GM23338 (cell line): ENCODE results near the gene SSBP2. TPM values are rescaled to one million over a fixed set of nuclear protein-coding genes. Genes with fewer than 3 reads are reported as not detected.

Experiments used
- ATAC-seq: fragments of 200-7000 bp; cut with Tn5 transposase; 3 replicates; pipeline ENCODE4 v1.9.1; 2020
- DNase-seq: peaks from one replicate; pipeline ENCODE4 v3.0.0-alpha.2; 2015; ENCODE audit warnings: low spot score
- H2AFZ ChIP-seq: fragments of 200-600 bp; sonication (generic); 2 replicates; pipeline ENCODE4 v1.8.0; 2016; ENCODE audit warnings: antibody characterized with exemption, mild to moderate bottlenecking, moderate library complexity
- H3F3A ChIP-seq: fragments of 200-600 bp; sonication (generic); replicated peaks from 2 replicates; pipeline ENCODE4 v1.8.0; 2017; ENCODE audit warnings: antibody characterized with exemption, mixed run types, low read depth
- H3K27ac ChIP-seq: fragments of 200-600 bp; sonication (generic); 2 replicates; pipeline ENCODE4 v1.6.1; 2016; ENCODE audit warnings: low read depth
- H3K27me3 ChIP-seq: fragments of 200-600 bp; sonication (generic); 2 replicates; pipeline ENCODE4 v1.8.0; 2016; ENCODE audit warnings: mild to moderate bottlenecking, mixed run types, moderate library complexity; ENCODE audit not compliant: insufficient read depth
- H3K36me3 ChIP-seq: fragments of 200-600 bp; sonication (generic); 2 replicates; pipeline ENCODE4 v1.8.0; 2016; ENCODE audit warnings: mild to moderate bottlenecking; ENCODE audit not compliant: insufficient read depth
- H3K4me1 ChIP-seq: fragments of 200-600 bp; sonication (generic); 2 replicates; pipeline ENCODE4 v1.8.0; 2016; ENCODE audit warnings: mild to moderate bottlenecking, moderate library complexity; ENCODE audit not compliant: insufficient read depth
- H3K4me2 ChIP-seq: fragments of 200-600 bp; sonication (generic); 2 replicates; pipeline ENCODE4 v1.7.1; 2017; ENCODE audit warnings: mixed run types
- H3K4me3 ChIP-seq: fragments of 200-600 bp; sonication (generic); 2 replicates; pipeline ENCODE4 v1.6.1; 2016; ENCODE audit warnings: mixed run types
- H3K79me2 ChIP-seq: fragments of 200-600 bp; sonication (generic); replicated peaks from 2 replicates; pipeline ENCODE4 v1.8.0; 2017; ENCODE audit warnings: mild to moderate bottlenecking; ENCODE audit not compliant: insufficient read depth
- H3K9me2 ChIP-seq: fragments of 200-600 bp; sonication (generic); 2 replicates; pipeline ENCODE4 v1.8.0; 2017; ENCODE audit not compliant: insufficient read depth
- H4K20me1 ChIP-seq: fragments of 200-600 bp; sonication (generic); replicated peaks from 2 replicates; pipeline ENCODE4 v1.8.0; 2017; ENCODE audit warnings: mild to moderate bottlenecking; ENCODE audit not compliant: insufficient read depth
- H3K27ac Mint-ChIP-seq: 2 replicates; pipeline ENCODE4 v1.8.0; 2020; ENCODE audit warnings: inconsistent platforms, mild to moderate bottlenecking, moderate library complexity, mixed read lengths
- H3K27me3 Mint-ChIP-seq: 3 replicates; pipeline ENCODE4 v1.8.0; 2022; ENCODE audit warnings: low read depth, mild to moderate bottlenecking, moderate library complexity, mixed read lengths, inconsistent platforms; ENCODE audit not compliant: insufficient read depth, poor library complexity
- H3K36me3 Mint-ChIP-seq: 3 replicates; pipeline ENCODE4 v1.8.0; 2021; ENCODE audit warnings: low read depth, mild to moderate bottlenecking, inconsistent platforms, moderate library complexity, mixed read lengths
- H3K4me1 Mint-ChIP-seq: 3 replicates; pipeline ENCODE4 v1.8.0; 2020; ENCODE audit warnings: mild to moderate bottlenecking, inconsistent platforms, mixed read lengths
- H3K4me3 Mint-ChIP-seq: 3 replicates; pipeline ENCODE4 v1.8.0; 2021; ENCODE audit warnings: moderate library complexity, mild to moderate bottlenecking, inconsistent platforms, mixed read lengths
- H3K9me3 Mint-ChIP-seq: 3 replicates; pipeline ENCODE4 v1.8.0; 2020; ENCODE audit warnings: moderate library complexity, mild to moderate bottlenecking, inconsistent platforms, mixed read lengths
- CREB1 ChIP-seq: fragments of 250-450 bp; sonication (Bioruptor Pico); IDR thresholded peaks from 2 replicates; pipeline ENCODE4 v1.5.0; 2020; ENCODE audit warnings: low read depth, mild to moderate bottlenecking, moderate library complexity
- CTCF ChIP-seq, 2 experiments: fragments of 200-600 bp in 1 of 2; sonication (generic) in 1 of 2; conservative IDR thresholded peaks; 2 replicates each; pipeline versions ENCODE4 v1.5.1 to v1.6.1; 2016 to 2017; ENCODE audit warnings: antibody characterized with exemption in 2 of 2, low read depth in 2 of 2, mild to moderate bottlenecking in 2 of 2, moderate library complexity in 1 of 2
- EZH2 ChIP-seq: fragments of 200-600 bp; sonication (generic); IDR thresholded peaks from one replicate; pipeline ENCODE4 v1.8.0; 2017; ENCODE audit warnings: antibody characterized with exemption, mild to moderate bottlenecking, low read depth; ENCODE audit not compliant: unreplicated experiment
- EZH2phosphoT487 ChIP-seq: fragments of 200-600 bp; sonication (generic); IDR thresholded peaks from one replicate; pipeline ENCODE4 v1.8.1; 2018; ENCODE audit warnings: antibody characterized with exemption; ENCODE audit not compliant: unreplicated experiment
- JUNB ChIP-seq: IDR thresholded peaks from one replicate; pipeline ENCODE4 v1.6.1; 2016; ENCODE audit warnings: antibody characterized with exemption; ENCODE audit not compliant: unreplicated experiment
- NANOG ChIP-seq: IDR thresholded peaks from 2 replicates; pipeline ENCODE4 v1.6.1; 2016; ENCODE audit warnings: antibody characterized with exemption, borderline replicate concordance
- POLR2AphosphoS5 ChIP-seq: IDR thresholded peaks from 2 replicates; pipeline ENCODE4 v1.6.1; 2016; ENCODE audit warnings: antibody characterized with exemption, low read depth
- STAT1 ChIP-seq: IDR thresholded peaks from one replicate; pipeline ENCODE4 v1.6.1; 2016; ENCODE audit warnings: antibody characterized with exemption; ENCODE audit not compliant: unreplicated experiment
- ZNF114 ChIP-seq: fragments of 250-450 bp; sonication (Bioruptor Pico); IDR thresholded peaks from 2 replicates; pipeline ENCODE4 v1.5.0; 2020; ENCODE audit warnings: mild to moderate bottlenecking, moderate library complexity
- polyA plus RNA-seq: library from polyadenylated mRNA; unstranded; fragments of >200 nt; fragmentation: Nextera tagmentation; extraction: Ambion mirVana; gene quantifications from 2 replicates; pipeline ENCODE4 v1.2.1, GENCODE V29; 2016
- total RNA-seq: library from RNA; depleted of rRNA; stranded (reverse); fragments of >200 nt; shearing (Covaris generic); gene quantifications from 2 replicates; pipeline ENCODE4 v1.2.3, GENCODE V29; 2014
- TF ChIP-seq, protein P1 (sequence below): IDR thresholded peaks from one replicate; pipeline ENCODE4 v1.6.1; 2018; ENCODE audit warnings: antibody characterized with exemption; ENCODE audit not compliant: unreplicated experiment
- TF ChIP-seq, protein P2 (sequence below): IDR thresholded peaks from 2 replicates; pipeline ENCODE4 v1.6.1; 2016; ENCODE audit warnings: antibody characterized with exemption

The SSBP2 gene
- total and polyA plus RNA-seq, 2 experiments from 2014 or later: 21.5 to 24.7 TPM

- TF ChIP-seq, protein P1, sequence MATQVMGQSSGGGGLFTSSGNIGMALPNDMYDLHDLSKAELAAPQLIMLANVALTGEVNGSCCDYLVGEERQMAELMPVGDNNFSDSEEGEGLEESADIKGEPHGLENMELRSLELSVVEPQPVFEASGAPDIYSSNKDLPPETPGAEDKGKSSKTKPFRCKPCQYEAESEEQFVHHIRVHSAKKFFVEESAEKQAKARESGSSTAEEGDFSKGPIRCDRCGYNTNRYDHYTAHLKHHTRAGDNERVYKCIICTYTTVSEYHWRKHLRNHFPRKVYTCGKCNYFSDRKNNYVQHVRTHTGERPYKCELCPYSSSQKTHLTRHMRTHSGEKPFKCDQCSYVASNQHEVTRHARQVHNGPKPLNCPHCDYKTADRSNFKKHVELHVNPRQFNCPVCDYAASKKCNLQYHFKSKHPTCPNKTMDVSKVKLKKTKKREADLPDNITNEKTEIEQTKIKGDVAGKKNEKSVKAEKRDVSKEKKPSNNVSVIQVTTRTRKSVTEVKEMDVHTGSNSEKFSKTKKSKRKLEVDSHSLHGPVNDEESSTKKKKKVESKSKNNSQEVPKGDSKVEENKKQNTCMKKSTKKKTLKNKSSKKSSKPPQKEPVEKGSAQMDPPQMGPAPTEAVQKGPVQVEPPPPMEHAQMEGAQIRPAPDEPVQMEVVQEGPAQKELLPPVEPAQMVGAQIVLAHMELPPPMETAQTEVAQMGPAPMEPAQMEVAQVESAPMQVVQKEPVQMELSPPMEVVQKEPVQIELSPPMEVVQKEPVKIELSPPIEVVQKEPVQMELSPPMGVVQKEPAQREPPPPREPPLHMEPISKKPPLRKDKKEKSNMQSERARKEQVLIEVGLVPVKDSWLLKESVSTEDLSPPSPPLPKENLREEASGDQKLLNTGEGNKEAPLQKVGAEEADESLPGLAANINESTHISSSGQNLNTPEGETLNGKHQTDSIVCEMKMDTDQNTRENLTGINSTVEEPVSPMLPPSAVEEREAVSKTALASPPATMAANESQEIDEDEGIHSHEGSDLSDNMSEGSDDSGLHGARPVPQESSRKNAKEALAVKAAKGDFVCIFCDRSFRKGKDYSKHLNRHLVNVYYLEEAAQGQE: no peak
- TF ChIP-seq STAT1: no peak
- no peak for TF ChIP-seq JUNB
- TF ChIP-seq EZH2: no peak
- no peak for TF ChIP-seq CTCF (conservative IDR thresholded peaks at IDR 0.05; ENCODE audit: low read depth in 2 of 2)
- no peak for TF ChIP-seq ZNF114 (CRISPR knock-in tag)
These were observed 350.5 kb downstream of the SSBP2 start (continued) for GRCh38 chr5:81400375-81400774.

GRCh38 chr5:81398741-81399140 lies 352.2 kb downstream of the SSBP2 start:
- H3K36me3 Mint-ChIP-seq: no peaks in the 10 kb centered on the region
- Histone ChIP-seq H3K9me2 (no peaks in the 10 kb centered on the region), H4K20me1 (no peaks in the 10 kb centered on the region), H2AFZ (no peak overlapping the region; the same call in 1 of the 2 replicates), H3K27me3 (peaks cover 9% of the 10 kb centered on the region; the same call in 1 of the 2 replicates), H3K4me2 (no peak overlapping the region), H3K36me3 (no peaks in the 10 kb centered on the region), H3K4me3 (no peak overlapping the region), H3K4me1 (no peaks in the 10 kb centered on the region), H3F3A (0 out of 2 replicates have a peak, but pooled peaks cover 4% of the 10 kb centered on the region), H3K79me2 (no peaks in the 10 kb centered on the region), H3K27ac (no peak overlapping the region)
- H3K4me3 Mint-ChIP-seq: no peak overlapping the region
- no peaks in the 10 kb centered on the region for H3K4me1 Mint-ChIP-seq
- H3K27me3 Mint-ChIP-seq: peaks cover 2% of the 10 kb centered on the region
- TF ChIP-seq, protein P2, sequence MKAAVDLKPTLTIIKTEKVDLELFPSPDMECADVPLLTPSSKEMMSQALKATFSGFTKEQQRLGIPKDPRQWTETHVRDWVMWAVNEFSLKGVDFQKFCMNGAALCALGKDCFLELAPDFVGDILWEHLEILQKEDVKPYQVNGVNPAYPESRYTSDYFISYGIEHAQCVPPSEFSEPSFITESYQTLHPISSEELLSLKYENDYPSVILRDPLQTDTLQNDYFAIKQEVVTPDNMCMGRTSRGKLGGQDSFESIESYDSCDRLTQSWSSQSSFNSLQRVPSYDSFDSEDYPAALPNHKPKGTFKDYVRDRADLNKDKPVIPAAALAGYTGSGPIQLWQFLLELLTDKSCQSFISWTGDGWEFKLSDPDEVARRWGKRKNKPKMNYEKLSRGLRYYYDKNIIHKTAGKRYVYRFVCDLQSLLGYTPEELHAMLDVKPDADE: no peak
- no peak for TF ChIP-seq NANOG
- no peak for TF ChIP-seq EZH2
- TF ChIP-seq STAT1: no peak
- TF ChIP-seq, protein P1: no peak
- TF ChIP-seq JUNB: no peak
- TF ChIP-seq CREB1 (CRISPR knock-in tag): no peak
- no peak for TF ChIP-seq EZH2phosphoT487
- TF ChIP-seq POLR2AphosphoS5: no peak
- DNase-seq (no peak), ATAC-seq (no peak)
- no peaks in the 10 kb centered on the region; the same call in 2 of the 3 replicates for H3K9me3 Mint-ChIP-seq
- H3K27ac Mint-ChIP-seq: no peak overlapping the region; the same call in 1 of the 2 replicates
